Raji (cell line): ENCODE results near the gene EMC1.

Source experiments
- POLR2A ChIP-seq: IDR thresholded peaks from 2 replicates; pipeline ENCODE4 v1.6.1; 2011; ENCODE audit warnings: low read depth, low read length, control low read depth; ENCODE audit not compliant: insufficient read depth

EMC1 gene

GRCh38 chr1:19169642-19170041 lies 81.7 kb downstream of the EMC1 start:
- TF ChIP-seq POLR2A = no peak

DNA sequence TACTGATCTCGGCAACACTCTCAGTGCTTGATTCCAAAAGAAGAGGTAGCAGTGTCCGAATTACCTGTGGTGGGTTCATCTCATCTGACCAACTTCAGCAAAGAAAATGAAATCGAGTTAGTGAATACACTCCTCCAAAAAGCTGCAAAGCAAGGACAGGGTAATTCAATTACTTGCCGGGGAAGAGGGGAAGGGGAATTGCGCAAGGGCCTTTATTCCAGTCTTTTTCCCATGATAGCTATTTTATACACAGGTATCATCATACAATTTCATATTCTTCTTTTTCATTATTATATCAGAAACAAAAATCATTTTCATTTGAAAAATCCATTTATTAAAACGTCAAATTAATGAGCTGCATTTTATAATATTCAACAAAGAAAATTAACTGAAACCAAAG lies 84.2 kb downstream of the EMC1 start:
- TF ChIP-seq POLR2A = no peak

GRCh38 chr1:19166066-19166465 lies 85.3 kb downstream of the EMC1 start:
- TF ChIP-seq POLR2A = no peak
